HG02798 (cell line): ENCODE results near the gene KRTAP20-2.

Source experiments
- ATAC-seq: cut with Tn5 transposase; IDR thresholded peaks from one replicate; pipeline ENCODE4 v1.9.1; 2021; ENCODE audit warnings: mild to moderate bottlenecking; ENCODE audit not compliant: unreplicated experiment, poor library complexity

Gene KRTAP20-2

GRCh38 chr21:30634906-30635305, at the start of gene KRTAP20-2:
TSS of gene KRTAP20-2 (plus strand) at chr21:30635206. CDS start at chr21:30635264, 58 bp downstream.
- no peak for ATAC-seq

GRCh38 chr21:30590297-30590696, 44.7 kb upstream of the KRTAP20-2 start, which contains the start of gene KRTAP22-2:
TSS of gene KRTAP22-2 (minus strand) at chr21:30590397.
- no peak for ATAC-seq

GRCh38 chr21:30592140-30592539, 42.9 kb upstream of the KRTAP20-2 start, which contains the start of gene KRTAP6-3:
TSS of gene KRTAP6-3 (plus strand) at chr21:30592440. CDS start at chr21:30592446, 6 bp downstream.
- ATAC-seq, result no peak

- no peak for ATAC-seq
These were observed 36.2 kb upstream of the KRTAP20-2 start, which contains the start of gene KRTAP6-2 for GRCh38 chr21:30598802-30599201. TSS of gene KRTAP6-2 (minus strand) at chr21:30598902. CDS start at chr21:30598874, 28 bp downstream.

GRCh38 chr21:30600787-30601186, 34.2 kb upstream of the KRTAP20-2 start, which contains the start of gene KRTAP22-1:
TSS of gene KRTAP22-1 (plus strand) at chr21:30601087.
- no peak for ATAC-seq

- ATAC-seq, result no peak
These were observed 29.0 kb upstream of the KRTAP20-2 start for GRCh38 chr21:30605968-30606367.

GRCh38 chr21:30612132-30612531, 22.9 kb upstream of the KRTAP20-2 start:
- no peak for ATAC-seq

GRCh38 chr21:30613836-30614235, 21.2 kb upstream of the KRTAP20-2 start, which contains the start of gene KRTAP6-1:
TSS of gene KRTAP6-1 (minus strand) at chr21:30613930. CDS start at chr21:30613904, 26 bp downstream.
- ATAC-seq, result no peak

GRCh38 chr21:30615199-30615598, 19.8 kb upstream of the KRTAP20-2 start:
- ATAC-seq, result no peak

GRCh38 chr21:30616125-30616524, 18.9 kb upstream of the KRTAP20-2 start, which contains the start of gene KRTAP20-1:
TSS of gene KRTAP20-1 (plus strand) at chr21:30616425. CDS start at chr21:30616455, 30 bp downstream.
- no peak for ATAC-seq

- no peak for ATAC-seq
These were observed 14.9 kb upstream of the KRTAP20-2 start for GRCh38 chr21:30620080-30620479.

GRCh38 chr21:30620522-30620921, 14.5 kb upstream of the KRTAP20-2 start, which contains the start of gene KRTAP20-4:
TSS of gene KRTAP20-4 (plus strand) at chr21:30620627.
- no peak for ATAC-seq

- no peak for ATAC-seq
These were observed 11.6 kb upstream of the KRTAP20-2 start for GRCh38 chr21:30623362-30623761.

- ATAC-seq, result no peak
These were observed 9.4 kb upstream of the KRTAP20-2 start for GRCh38 chr21:30625449-30626165.

- no peak for ATAC-seq
These were observed 6.9 kb upstream of the KRTAP20-2 start for GRCh38 chr21:30628109-30628508.

- no peak for ATAC-seq
These were observed 5.8 kb upstream of the KRTAP20-2 start for GRCh38 chr21:30629200-30629599.

- no peak for ATAC-seq
These were observed 3.7 kb downstream of the KRTAP20-2 start for GRCh38 chr21:30638686-30639085.

- no peak for ATAC-seq
These were observed 7.6 kb downstream of the KRTAP20-2 start, which contains the start of gene KRTAP20-3 for GRCh38 chr21:30642564-30642963. TSS of gene KRTAP20-3 (plus strand) at chr21:30642864.

GRCh38 chr21:30646904-30647414, 12.0 kb downstream of the KRTAP20-2 start:
- no peak for ATAC-seq

GRCh38 chr21:30652891-30653290, 17.9 kb downstream of the KRTAP20-2 start:
- ATAC-seq, result no peak

- ATAC-seq, result no peak
These were observed 33.8 kb downstream of the KRTAP20-2 start for GRCh38 chr21:30668776-30669175.
